Inflammatory macrophage treated with lipopolysaccharide for 1 hour (primary cell): Measurements from ENCODE around the gene VWA5B1.

Experiments used
- DNase-seq, 2 donors: peaks; one replicate each; pipeline ENCODE4 v3.0.0-alpha.2; 2020 to 2022

The VWA5B1 gene

DNA sequence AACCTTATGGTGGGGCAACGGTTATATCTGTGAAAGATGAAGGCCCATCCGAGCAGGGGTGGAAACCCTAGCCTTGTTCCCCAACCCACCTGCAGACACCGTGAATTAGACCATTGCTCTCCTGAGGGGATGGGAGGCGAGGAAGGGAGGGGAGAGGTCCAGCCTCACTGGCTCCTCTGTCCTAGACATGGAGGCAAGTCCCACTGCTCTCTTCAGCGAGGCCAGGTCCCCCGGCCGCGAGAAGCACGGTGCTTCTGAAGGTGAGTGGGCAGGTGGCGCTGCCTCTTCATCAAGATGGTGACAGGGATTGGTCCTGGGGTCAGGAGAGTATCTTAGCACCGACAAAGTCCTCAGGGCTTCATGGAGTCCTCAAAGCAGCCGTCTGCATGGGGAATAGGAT lies 59.3 kb downstream of the VWA5B1 start:
- no peak for DNase-seq

DNA sequence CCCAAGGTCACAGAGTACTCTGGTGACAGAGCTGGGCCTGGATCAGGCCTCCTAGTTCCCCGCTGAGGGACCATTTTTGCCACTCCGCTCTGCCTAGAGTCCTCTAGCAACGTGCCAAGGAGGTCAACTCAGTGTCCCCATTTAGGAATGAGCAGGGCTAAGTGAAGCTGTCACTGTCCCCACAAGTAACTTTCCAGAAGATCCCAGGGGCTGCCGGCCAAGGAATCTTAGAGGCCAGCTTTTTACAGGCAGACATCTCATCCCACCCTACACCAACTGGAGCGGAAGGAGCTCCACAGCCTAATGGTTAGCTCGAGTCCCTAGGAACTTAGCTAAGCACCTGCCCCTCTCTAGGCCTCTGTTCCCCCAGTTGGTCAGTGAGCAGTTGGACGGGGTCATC lies 59.7 kb downstream of the VWA5B1 start:
- no peak for DNase-seq

DNA sequence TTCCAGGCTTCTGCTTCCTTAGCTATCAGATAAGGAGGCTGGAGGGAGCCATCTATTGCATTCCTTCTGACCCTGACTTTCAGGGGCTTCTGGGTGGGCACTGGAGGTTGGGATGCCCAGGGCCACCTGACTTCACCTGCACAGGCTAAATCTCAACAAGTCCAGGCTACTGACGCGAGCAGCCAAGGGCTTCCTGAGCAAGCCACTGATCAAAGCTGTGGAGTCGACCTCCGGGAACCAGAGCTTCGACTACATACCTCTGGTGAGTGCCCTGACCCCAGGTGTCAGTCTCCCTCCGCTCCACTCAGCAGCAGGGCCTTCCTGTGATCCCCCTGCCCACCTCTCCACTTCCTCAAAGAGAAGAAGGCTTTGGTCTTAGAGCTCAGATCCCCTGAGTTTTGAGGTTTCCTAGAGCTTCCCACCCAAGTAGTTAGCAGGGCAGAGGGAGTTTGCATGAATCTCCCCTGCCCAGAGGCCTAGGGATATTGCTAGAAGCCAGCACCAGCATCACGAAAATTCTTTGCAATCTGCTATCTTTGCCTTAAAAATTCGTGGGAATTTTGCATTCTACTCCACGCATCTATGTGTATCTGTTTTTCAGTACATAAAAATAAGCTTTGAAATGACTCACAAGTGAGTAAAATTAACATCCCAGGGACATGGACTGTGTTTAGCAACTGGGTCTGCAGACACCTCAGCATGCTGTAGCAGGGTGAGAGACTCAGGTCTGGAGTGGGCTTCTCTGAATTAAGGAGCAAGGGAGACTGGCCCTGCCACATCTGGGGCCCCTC lies 61.4 kb downstream of the VWA5B1 start:
- DNase-seq, result no peak

DNA sequence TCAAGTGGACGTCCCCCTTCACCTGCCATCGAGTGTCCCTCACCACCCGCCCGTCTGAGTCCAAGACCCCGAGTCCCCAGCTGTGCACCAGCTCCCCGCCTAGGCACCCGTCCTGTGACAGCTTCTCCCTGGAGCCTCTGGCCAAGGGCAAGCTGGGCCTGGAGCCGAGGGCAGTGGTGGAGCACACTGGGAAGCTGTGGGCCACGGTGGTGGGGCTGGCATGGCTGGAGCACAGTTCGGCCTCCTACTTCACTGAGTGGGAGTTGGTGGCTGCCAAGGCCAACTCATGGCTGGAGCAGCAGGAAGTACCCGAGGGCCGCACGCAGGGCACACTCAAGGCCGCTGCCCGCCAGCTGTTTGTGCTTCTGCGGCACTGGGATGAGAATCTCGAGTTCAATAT lies 63.2 kb downstream of the VWA5B1 start:
- DNase-seq, result no peak

DNA sequence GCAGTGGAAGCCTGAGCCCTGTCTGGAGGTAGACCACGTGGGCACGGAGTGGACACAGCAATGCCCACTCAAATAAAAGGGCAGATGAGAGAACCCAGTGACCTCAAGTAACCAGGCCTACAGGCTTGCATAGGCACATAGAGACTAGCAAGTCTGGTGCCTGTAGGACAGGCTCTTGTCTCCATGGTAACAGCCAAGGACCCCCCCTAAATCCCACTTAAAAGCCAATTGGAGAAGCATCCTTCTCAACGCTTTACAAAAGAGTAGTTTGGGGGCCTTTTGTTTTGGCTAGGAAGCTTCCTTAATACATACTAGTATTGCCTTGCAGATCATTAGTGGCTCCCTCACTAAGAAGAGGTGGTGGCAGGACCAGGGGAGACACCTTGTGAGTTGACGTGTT lies 63.9 kb downstream of the VWA5B1 start:
- DNase-seq, result no peak

DNA sequence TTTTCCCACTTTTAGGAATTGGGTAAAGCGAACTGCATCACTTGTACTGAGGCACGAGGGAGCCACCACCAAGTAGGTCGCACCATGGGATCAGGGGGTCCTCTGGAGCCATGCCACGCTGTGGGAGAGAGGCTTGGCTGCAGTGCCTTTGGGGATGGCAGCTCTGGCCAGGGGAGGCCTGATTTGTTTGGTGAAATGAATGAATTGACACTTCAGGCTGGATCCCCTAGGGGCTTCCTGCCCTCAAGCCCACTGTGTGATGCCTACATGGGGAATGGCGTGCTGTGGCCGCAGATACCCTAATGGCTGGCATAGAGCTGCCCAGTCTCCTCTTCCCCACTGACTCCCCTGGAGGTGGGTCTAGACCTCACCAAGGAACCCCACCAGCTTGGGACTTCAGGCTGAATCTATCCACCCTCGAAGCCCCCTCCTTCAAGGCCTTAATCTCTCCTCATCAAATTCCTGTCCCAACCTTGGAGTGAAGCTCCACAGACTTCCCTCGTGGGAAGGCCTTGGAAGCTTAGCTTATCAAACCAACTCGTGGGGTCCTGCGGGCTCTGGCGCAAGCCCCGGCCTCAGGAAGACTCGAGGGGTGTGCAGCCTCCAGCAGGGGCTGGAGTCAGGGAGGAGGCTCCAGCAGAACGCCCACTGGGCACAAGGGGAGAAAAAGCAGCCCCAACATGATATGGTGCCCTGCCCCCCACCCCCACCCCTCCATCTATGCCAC lies 64.6 kb downstream of the VWA5B1 start:
- no peak for DNase-seq

DNA sequence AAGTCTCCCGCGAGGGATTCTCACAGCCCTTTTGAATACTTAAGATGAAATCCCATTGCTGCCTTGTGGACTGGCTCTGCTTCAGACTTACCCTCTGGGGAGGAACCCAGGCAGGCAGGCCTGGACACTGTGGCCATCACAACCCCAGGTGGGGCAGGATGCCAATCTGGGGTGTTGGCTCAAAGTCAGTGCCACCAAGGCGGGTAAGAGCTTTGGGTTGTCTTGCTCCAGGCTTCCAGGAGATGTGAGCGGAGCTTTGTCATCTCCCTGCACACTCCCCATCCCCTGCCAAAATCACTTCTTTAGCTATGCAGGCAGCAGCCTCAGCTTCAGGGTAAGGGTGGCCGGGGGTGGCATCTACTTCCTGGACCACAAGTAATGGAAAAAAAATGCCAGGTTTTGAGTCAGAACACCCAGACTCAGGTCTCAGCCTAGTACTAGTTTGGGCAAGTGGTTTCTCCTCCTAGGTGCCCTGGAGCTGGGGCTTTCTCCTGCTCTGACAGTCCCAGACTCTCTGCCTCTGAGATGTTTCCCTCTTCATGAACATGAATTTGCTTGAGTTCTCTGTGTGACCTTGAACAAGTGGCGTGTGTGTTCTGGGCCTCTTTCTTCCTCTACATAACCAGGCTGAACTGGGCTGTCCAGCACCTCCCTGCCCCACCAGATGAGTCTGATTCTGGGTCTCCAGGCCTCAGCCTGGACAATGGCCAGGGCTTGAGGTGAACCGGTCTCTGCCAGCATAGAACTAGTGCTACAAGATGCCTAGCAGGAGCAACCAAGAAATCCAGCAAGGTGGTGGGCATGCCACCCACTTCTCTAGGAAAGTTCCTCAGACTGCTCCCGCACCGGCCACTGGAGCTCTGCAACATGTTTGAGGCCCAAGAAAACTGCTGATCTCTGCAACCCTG lies 65.4 kb downstream of the VWA5B1 start:
- DNase-seq, result no peak

DNA sequence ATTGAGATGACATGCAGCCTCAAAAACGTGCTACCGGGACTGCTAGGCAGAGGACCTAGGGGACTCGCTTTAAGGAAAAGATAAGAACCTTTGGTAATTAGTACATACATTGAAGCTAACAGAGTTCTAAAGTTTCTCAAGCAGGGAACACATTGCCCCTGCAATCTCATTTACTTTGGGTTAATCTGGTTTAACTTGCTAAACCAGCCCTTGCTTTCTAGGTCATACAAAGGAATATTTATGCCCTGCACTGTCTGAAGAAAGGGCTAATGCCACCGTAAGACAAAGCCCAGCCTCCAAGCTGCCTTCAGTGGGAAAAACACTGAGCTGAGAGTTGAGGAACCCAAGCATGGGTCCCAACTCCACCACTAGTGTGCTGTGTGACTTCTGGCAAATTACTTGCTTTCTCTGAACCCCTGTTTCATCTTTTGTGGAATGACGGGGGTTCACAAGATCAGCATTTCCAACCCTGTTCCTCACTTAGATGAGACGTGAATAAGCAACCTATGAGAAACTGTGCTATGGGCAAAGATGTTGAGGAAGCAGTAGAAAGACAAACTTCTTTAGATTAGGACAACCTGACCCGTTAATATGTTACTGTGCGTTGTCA lies 66.3 kb downstream of the VWA5B1 start:
- no peak for DNase-seq

DNA sequence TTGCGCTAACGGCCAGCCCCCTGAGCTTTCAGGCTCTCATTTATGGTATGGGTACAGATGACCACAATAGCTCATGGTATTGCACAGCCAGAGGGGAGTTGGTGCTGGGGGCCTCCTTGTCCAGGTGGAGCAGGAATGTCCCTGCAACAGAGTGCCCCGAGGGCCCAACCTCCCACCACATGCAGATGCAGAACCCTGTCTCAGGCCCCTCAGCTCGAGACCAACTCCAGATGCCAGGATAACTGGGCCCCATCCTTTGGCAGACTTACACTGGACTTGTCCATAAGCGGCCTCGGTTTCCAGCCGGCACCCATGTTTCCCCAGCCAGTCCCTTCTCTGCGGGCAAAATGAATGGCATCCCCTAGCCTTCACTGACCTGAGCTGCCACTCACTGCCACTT lies 67.1 kb downstream of the VWA5B1 start:
- no peak for DNase-seq

DNA sequence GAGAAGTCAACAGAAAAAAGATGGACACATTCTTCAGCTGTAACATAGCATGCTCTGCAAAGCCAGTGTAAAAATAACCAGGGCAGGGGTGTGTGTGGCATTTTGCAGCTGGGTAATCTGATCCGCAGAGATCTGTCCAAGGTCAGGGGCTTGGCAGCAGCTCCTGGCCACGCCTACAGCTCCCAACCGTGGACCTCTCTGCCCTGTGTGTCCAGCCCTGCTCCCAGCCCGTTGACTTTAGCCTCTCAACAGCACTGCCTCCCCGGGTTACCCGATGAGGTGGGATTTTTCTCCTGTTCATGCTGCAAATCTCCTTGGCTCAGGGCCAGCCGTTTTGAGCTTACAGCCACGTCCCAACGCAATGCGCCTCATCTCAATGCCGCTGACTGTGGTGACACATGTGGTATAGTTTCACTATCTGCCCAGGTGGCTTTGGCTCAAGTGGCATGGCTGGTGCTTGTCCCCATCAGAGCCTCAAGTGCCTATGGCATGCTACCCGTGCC lies 68.1 kb downstream of the VWA5B1 start:
- DNase-seq, result no peak

DNA sequence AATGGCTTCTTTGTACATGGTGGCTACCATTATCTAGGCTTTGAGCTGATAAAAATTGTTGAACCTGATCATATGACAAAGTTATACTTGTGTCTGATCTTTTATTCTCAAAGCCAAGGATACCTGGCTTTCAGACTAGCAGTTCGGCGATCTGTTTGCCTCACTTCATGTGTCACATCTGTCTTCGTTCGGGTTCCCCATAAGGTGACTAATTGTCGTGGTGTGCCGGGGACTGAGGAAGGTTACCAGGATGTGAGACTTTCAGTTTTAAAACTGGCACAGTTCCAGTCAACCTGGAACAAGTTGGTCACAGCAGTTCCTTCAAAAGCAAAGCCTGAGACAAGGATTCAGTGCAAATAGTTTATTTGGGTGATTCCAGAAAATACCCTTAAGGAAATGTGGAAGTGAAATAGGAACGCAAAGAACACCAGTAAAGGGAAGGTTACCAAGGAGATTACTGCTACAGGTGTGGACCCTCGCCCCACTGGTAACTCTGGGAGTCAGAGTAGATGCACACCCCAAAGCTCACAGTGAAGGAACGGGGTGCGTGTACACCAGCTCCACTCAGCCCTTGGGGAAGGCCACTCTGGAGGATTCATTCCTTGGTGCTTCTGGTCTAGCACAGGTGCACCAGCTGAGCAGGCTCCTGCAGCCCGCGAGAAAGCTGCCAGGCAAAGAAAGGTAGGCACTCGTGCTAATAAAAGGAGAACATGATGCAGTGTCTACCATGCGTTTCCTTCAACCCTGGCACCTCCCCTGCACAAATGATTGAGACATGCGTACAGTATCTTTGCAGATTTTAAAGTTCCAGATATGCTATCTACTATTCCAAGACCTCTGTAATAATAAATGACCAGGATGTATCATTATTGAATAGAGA lies 69.0 kb downstream of the VWA5B1 start:
- DNase-seq, result no peak

DNA sequence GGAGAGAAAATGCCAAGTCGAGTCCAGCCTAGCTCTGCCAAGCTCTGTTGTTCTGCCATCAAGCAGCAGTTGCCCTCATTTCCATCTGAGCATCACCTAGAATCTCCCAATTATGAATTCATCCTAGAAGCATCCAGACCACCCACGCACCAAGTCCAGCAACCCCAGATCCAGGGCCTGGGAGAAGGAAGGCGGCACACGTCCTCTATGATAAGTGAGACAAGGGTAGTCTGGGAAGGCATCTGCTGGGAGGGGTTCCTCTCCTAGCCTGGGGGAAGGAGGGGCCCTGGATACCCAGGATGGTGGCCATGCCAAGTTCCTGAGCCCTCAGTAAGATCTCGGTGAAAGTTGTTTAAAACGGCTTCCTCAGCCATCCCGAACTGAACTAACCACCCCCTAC lies 70.7 kb downstream of the VWA5B1 start:
- no peak for DNase-seq

DNA sequence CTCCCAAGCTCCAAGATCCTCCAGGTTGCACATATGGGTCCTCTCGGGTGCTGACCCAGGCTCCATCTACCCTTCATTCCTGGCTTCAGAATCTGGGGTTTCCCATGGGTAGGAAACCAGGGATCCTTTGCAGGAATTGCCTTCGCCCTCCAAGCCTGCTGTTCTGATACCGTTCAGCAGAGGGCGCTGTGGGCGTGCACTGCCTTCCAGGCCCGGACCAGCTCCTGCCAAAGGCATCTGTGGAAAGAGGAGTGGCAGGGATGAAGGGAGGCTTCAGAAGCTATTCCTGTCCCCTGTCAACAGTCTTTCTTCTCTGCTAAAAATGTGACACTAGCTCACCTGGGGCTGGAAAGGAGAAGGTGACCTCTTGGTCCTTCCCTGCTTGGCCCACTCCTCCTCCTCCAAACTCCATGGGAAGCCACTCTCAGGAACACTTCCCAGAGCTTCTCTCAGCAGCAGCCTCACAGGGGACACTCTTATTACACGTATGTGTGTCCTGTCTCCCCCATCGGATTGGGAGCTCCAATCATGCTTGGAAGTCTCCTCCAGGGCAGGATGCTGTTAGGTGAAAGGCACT lies 71.2 kb downstream of the VWA5B1 start:
- DNase-seq, result peak in 1 of 2 donors; percentile 25

DNA sequence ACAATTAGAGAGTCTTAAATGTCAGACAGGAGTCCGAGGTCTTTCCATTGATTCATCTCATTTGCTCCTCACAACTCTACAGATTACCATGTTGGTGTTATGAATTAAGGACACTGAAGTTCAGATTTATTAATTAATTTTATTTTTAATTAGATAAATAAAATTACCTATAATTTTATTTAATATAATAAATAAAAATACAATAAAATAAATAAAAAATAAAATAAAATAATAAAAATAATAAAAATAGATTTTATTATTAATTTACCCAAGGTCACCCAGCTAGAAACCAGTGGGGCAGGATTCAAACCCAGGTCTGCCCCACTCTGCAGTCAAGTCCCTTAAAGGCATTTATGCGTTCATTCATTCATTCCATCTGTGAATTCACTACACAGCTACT lies 72.2 kb downstream of the VWA5B1 start:
- DNase-seq, result no peak

DNA sequence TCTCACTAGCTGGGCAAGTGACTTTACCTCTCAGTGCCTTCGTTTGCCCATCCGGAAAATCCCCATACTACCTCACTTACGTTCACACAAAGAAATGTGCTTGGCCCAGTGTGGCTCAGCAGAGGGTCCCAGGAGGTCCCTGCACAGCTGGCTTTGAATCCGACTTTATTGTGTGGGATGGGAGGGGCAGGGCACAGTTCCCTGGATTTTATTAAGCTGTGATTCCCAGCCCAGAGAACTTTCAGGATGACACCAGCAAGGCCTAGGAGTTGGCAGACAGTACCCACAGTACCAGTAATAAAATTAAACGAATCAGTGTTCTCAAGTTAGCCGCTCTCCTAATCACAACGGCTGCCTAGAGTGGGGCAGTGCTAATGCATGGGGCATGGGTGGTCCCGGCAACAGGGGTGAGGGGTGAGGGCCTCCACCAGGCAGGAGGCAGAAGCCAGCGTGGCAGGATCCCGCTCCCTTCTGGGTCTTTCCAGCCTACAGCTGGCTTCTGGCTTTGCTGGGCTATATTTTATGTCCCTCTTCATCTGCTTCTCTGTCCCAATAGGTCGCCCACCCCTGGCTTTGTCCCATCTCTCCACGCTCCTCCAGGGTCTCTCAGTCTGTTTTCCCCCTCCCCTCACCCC lies 74.9 kb downstream of the VWA5B1 start:
- DNase-seq, result no peak

DNA sequence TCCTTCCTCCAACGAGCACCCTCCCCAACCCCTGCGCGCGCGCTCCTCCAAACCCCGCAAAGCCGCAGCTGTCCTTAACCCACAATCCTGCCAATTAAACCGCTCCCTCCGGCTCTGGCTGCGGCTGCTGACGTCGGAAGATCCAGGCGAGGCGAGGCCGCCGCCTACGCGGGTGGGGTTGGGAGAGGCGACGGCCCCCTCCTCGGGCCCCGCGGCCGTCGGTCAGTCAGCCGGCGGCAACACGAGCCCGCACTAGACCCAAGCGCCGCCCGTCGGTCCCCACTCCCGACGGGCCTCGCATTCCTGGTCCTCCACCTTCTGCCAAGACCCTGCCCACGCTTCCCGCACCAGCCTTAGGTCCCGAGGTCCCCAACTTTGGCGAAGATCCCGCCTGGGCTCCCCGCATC lies 75.4 kb downstream of the VWA5B1 start:
- no peak for DNase-seq

DNA sequence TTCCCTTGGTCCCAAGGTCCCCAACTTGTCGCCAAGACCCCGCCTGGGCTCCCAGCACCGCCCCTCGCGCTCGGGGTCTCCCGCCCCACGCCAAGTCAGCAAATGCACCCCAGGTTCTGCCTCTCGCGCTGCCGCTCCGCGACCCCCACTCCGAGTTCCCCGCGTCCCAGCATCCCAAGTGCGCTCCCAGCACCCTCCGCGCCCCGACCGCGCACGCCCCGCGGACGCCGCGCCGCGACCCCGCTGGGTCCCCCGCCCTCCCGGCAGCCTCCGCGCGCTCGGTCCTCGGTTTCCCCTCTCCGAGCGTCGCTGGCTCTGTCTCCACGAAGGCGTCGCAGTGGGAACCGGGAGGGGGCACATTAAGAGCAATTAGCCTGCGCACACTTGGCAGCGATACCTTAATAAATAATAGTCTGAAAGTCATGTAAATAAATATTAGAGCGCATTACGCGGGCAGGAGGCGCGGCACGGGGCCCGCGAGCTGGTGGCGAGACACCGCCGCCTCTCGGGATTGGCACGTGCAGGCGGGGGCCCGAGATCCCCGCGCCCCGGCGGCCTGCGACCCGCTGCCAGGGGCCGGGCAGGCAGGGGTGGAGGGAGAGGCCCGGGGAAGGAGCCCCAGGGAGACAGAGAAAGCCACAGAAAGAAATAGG lies 75.9 kb downstream of the VWA5B1 start:
- no peak for DNase-seq

DNA sequence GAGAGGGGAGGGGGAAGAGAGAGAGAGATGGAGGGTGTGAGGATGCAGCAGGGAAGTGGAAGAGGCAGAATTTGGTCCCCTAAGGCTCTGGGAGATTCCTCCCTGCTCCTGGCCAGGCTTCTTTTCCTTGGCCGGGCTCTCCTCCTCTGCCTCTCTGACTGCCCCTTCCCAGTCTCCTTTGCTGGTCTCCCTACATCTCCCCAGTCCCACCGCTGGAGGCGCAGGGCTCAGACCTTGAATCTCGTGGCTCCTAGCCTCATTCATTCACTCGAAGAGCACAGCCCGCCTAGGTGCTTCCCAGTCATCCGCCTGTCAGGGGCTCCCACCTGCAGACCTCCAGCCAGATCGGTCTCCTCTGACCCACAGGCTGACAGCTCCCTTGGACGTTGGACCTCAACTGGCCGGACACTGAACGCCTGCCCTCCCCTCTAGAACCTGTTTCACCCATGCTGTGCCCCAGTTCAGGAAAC lies 76.5 kb downstream of the VWA5B1 start:
- DNase-seq, result no peak

DNA sequence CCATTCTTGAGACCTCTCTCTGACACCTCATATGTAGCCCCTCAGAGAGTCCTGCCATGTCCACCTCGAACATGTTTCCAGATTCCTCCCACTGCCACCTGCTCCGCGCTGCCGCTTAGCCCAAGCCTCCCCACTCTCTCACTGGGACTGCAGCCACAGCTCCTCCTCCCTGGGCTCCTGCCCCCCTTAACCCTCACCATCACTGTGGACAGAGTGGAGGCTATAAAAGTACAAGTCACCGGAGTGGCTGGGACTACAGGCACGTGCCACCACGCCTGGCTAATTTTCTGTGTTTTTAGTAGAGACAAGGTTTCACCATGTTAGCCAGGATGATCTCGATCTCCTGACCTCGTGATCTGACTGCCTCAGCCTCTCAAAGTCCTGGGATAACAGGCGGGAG lies 77.0 kb downstream of the VWA5B1 start:
- DNase-seq, result no peak

DNA sequence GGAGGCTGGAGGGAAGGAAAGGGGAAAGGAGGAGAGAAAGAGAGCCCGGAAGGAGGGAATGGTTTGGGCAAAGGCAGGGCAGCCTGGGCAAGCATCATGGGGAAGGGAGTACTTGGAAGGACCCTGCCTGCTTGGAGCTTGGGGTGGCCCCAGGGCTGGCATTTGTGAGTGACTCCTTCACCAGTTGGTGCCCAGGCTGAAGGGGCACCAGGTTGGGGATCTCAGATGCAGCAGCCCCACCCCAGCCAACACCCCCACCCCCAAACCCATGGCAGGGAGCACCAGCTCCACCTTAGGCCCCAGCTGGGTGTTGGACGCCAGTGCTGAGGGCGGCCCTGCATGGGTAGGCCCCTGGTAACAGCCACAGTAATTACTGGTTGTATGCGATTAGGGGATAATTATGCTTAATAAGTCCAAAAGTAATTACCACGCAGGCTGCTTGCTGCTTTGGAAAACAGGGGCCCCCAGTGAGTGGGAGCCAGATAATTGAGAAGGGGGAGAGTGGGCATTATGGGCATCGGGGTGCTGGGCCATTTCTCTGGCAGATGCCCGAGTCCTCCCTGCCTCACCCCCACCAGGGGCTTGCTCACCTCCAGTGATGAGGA lies 78.3 kb downstream of the VWA5B1 start:
- DNase-seq, result no peak
